ENCODE measurements around the gene ENTPD5.

ENTPD5 gene, protein sequence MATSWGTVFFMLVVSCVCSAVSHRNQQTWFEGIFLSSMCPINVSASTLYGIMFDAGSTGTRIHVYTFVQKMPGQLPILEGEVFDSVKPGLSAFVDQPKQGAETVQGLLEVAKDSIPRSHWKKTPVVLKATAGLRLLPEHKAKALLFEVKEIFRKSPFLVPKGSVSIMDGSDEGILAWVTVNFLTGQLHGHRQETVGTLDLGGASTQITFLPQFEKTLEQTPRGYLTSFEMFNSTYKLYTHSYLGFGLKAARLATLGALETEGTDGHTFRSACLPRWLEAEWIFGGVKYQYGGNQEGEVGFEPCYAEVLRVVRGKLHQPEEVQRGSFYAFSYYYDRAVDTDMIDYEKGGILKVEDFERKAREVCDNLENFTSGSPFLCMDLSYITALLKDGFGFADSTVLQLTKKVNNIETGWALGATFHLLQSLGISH

DNA sequence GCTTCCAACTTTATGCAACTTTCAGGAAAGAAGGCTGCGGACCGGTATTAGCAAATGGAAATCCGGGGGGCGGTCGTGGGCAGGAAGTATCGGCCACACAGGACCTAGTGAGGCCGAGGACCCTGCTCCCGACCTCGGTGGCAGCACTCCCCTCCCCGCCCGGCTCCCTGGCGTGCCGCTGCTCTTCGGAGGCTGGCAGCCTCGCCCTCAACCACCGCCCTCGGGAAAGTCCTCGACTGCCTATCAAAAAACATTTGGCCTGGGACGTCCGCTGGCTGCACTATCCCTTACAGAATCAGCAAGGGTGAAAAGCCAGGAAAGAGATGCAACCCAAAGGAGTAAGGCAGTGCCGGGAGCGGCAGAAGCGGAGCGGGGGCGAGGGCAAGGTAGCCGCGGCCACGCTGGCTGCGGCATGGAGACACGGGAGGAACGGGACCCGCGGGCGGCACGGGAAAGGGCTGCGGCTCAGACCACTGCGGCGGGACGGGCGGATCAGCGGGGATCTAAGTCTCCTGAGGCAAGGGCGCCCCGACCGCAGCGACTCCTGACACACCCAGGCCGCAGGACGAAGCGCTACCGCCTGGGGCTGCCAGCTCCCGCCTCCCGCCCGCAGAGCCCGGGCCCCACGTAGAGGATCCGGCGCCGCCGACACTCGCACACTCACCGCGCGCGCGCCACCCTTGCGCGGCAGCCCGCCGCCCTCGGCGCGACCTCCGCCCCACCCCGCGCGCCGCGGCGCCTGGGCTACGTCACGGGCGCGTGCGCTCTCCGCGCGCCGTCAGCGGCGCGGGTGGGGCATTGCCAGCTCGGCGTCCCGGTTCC lies at the start of gene ENTPD5, which contains the start of gene BBOF1:
ENTPD5 (minus strand) TSS at position 703 of the 822 bp plus-strand sequence. CDS start 31,186 bp downstream, outside the sequence.
BBOF1 (plus strand) TSS at position 764 of the 822 bp plus-strand sequence. CDS start 130 bp downstream, outside the sequence.
- no peaks in the 10 kb centered on the region for H3K36me3 ChIP-seq (ENCODE audit: insufficient read depth, low read length)
- H3K9ac ChIP-seq (ENCODE audit: low read depth, low read length): peak within 1 kb of the TSS; percentile 86
- no peaks in the 10 kb centered on the region for H3K9me3 ChIP-seq (ENCODE audit: control insufficient read depth, insufficient read depth, low read length)
- H3K4me1 ChIP-seq (ENCODE audit: insufficient read depth, low read length): no peaks in the 10 kb centered on the region

DNA sequence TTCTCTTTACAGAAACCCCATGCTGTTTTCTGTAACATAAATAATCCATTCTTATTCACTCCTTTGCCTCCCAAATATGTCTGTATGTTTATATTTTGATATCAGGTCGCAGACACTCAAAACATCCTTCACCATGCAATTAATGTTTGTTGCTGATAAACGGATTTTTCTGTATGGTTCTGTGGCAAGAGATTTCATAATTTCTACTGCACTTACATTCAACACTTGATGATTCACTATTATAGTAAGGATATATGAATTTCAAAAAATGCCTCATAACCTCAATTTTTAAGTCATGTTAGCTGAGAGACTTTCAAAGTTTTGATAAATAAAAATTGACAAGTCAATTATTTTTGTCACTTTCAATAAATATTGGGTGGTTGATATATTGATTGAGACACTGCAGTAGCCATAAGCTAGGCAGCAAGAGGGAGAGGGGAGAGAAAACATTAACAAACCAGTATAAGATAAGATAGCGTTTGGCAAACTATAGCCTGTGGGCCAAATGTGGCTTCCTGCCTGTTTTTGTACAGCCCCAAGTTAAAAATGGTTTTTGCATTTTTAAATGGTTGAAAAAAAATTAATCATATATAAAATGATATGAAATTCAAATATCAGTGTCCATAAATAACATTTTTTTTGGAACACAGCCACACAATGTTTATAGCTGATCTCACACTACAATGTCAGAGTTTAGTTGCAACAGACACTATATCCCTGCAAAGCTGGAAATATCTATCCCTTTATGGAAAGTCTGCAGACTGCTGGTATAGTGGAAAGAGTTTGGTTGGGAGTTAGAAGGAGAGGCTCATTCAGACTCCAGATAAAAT lies 46.9 kb upstream of the ENTPD5 start:
- H3K9ac ChIP-seq (ENCODE audit: low read depth, low read length): no peak overlapping the region
- 0 out of 2 replicates have a peak, but pooled peaks cover 2% of the 10 kb centered on the region for H3K36me3 ChIP-seq (ENCODE audit: insufficient read depth, low read length)
- no peaks in the 10 kb centered on the region for H3K9me3 ChIP-seq (ENCODE audit: control insufficient read depth, insufficient read depth, low read length)
- no peaks in the 10 kb centered on the region for H3K4me1 ChIP-seq (ENCODE audit: insufficient read depth, low read length)

DNA sequence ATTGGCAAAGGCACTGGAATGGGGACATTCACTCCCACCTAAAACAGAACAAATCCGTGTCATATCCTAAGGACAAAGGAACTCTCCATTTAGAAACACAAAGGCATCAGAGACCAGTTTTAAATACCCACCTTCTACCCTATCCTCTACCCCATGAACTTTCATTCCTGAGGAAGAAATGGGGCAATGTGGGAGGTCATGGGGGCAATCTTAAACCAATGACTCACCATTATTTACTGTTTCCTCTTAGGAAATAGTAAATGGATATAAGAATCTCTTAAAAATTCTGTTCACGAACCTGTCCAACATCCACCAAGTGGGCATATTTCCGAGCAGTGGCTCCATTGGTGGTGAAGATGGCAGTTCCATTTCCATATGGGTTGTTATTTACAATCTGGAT lies 45.8 kb upstream of the ENTPD5 start:
- H3K4me1 ChIP-seq (ENCODE audit: insufficient read depth, low read length): no peaks in the 10 kb centered on the region
- no peaks in the 10 kb centered on the region for H3K9me3 ChIP-seq (ENCODE audit: control insufficient read depth, insufficient read depth, low read length)
- H3K36me3 ChIP-seq (ENCODE audit: insufficient read depth, low read length): 0 out of 2 replicates have a peak, but pooled peaks cover 2% of the 10 kb centered on the region
- no peak overlapping the region for H3K9ac ChIP-seq (ENCODE audit: low read depth, low read length)

DNA sequence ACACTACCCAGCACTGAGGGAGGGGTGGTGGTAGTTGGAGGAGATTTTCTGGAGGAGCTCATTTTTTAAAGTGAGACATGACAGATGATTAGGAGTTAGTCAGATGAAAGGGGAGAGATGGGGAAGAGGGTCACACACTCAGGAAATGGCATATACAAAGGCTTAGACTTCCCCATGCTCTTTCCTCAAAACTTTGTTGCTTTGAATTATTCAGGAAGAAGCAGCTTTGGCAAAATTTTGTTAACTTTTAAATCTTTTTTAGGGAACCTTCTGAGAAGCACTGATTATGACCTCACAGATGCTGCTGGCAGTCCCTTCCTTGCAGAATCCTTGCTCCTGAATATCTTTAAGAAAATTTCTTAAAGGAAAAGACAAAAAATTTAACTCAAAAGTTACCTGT lies 45.3 kb upstream of the ENTPD5 start:
- Histone ChIP-seq H3K4me1 (ENCODE audit: insufficient read depth, low read length) (no peaks in the 10 kb centered on the region), H3K9me3 (ENCODE audit: control insufficient read depth, insufficient read depth, low read length) (no peaks in the 10 kb centered on the region), H3K9ac (ENCODE audit: low read depth, low read length) (no peak overlapping the region), H3K36me3 (ENCODE audit: insufficient read depth, low read length) (0 out of 2 replicates have a peak, but pooled peaks cover 2% of the 10 kb centered on the region)

DNA sequence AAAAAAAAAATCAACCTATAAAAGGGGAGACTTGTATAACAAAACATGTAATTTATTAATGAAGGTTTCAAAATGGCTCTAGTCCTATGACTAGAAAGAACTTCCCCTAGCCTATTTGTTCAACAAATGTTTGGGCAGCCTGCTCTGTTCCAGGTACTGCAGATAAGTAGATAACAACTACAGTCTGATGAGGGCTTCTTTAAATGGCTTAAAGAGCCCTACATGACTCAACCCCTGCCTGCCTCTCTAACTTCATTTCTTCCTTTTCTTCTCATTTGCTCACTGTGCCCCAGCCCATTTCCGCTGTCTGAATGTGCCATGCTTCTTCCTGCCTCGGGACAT lies 43.7 kb upstream of the ENTPD5 start:
- no peak overlapping the region for H3K9ac ChIP-seq (ENCODE audit: low read depth, low read length)
- H3K9me3 ChIP-seq (ENCODE audit: control insufficient read depth, insufficient read depth, low read length): no peaks in the 10 kb centered on the region
- H3K36me3 ChIP-seq (ENCODE audit: insufficient read depth, low read length): 0 out of 2 replicates have a peak, but pooled peaks cover 2% of the 10 kb centered on the region
- no peaks in the 10 kb centered on the region for H3K4me1 ChIP-seq (ENCODE audit: insufficient read depth, low read length)

DNA sequence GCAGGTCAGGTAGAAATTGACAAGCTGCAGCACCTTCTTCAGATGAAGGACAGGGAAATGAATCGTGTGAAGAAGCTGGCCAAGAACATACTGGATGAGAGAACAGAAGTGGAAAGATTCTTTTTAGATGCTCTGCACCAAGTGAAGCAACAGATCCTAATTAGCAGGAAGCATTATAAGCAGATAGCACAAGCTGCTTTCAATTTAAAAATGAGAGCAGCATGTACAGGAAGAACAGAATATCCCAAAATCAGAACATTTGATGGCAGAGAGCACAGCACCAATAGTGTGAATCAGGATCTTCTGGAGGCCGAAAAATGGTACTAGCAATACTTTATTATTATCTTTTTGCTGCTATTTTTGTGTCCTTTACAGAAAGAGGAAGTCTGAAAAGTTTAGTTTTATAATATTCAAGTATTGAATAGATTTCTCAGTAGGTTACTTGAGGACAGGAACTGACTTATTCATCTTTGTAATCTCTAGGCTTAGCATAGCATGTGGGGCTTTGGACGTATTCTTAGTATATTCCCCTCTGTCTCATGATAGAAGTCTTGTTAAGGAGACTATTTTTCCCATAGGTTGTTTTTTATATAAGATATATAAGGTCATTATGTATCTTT lies 30.9 kb upstream of the ENTPD5 start:
- H3K9ac ChIP-seq (ENCODE audit: low read depth, low read length): no peak overlapping the region
- H3K36me3 ChIP-seq (ENCODE audit: insufficient read depth, low read length): no peaks in the 10 kb centered on the region
- no peaks in the 10 kb centered on the region for H3K9me3 ChIP-seq (ENCODE audit: control insufficient read depth, insufficient read depth, low read length)
- H3K4me1 ChIP-seq (ENCODE audit: insufficient read depth, low read length): no peaks in the 10 kb centered on the region

DNA sequence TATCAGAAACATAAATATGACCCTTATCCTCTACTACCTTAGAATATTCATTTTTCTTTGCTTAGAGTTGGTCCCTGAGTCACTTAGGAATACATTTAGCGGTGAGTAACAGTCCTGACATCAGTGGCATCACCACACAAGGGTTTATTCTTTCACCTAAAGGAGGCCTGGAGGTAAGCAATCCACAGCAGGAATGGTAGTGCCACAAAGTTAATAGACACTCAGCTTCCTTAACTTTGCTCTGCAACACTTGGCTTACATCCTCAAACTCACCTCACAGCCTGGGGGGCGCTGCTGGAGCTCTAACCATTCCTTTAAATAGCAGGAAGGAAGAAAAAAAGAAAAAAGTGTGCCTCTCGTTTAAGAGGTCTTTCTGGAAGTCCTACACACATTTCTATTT lies 29.2 kb upstream of the ENTPD5 start:
- Histone ChIP-seq H3K36me3 (ENCODE audit: insufficient read depth, low read length) (no peaks in the 10 kb centered on the region), H3K9ac (ENCODE audit: low read depth, low read length) (no peak overlapping the region), H3K4me1 (ENCODE audit: insufficient read depth, low read length) (no peaks in the 10 kb centered on the region), H3K9me3 (ENCODE audit: control insufficient read depth, insufficient read depth, low read length) (no peaks in the 10 kb centered on the region)

DNA sequence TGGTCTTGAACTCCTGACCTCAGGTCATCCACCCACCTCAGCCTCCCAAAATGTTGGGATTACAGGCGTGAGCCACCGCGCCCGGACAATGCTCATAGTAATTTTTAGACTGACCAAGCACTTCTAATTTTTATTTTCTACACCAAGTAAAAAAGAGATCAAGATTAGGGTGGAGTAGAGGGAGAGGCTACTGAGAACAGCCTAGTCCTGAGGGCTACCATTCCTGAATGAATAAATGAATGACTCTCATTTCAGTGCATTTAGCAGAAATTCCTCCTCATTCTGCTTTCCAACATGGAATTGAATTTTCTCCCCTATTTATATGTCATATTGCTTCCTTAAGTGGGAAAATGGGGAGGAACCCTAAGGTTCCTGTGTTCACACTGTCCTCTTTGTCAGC lies 26.4 kb upstream of the ENTPD5 start:
- Histone ChIP-seq H3K9ac (ENCODE audit: low read depth, low read length) (no peak overlapping the region), H3K9me3 (ENCODE audit: control insufficient read depth, insufficient read depth, low read length) (no peaks in the 10 kb centered on the region), H3K36me3 (ENCODE audit: insufficient read depth, low read length) (no peaks in the 10 kb centered on the region), H3K4me1 (ENCODE audit: insufficient read depth, low read length) (no peaks in the 10 kb centered on the region)

DNA sequence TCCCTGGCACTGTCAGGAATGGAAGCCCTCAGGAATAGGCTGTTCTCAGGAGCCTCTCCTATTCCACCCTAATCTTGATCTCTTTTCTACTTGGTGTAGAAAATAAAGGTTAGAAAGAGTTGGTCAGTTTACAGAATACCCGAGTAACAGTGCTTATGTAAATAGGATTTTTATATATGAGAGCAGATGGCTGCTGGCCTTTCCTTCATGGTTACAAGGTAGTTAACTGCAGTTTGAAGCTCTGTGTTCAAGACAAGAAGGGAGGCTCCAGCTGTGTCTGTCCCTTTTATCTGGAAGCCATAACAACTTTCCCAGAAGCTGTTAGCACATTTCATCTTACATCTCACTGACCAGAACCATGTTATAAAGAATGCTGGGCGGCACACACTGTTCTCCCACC lies 23.2 kb upstream of the ENTPD5 start:
- no peaks in the 10 kb centered on the region for H3K36me3 ChIP-seq (ENCODE audit: insufficient read depth, low read length)
- no peaks in the 10 kb centered on the region for H3K4me1 ChIP-seq (ENCODE audit: insufficient read depth, low read length)
- no peaks in the 10 kb centered on the region for H3K9me3 ChIP-seq (ENCODE audit: control insufficient read depth, insufficient read depth, low read length)
- H3K9ac ChIP-seq (ENCODE audit: low read depth, low read length): no peak overlapping the region

DNA sequence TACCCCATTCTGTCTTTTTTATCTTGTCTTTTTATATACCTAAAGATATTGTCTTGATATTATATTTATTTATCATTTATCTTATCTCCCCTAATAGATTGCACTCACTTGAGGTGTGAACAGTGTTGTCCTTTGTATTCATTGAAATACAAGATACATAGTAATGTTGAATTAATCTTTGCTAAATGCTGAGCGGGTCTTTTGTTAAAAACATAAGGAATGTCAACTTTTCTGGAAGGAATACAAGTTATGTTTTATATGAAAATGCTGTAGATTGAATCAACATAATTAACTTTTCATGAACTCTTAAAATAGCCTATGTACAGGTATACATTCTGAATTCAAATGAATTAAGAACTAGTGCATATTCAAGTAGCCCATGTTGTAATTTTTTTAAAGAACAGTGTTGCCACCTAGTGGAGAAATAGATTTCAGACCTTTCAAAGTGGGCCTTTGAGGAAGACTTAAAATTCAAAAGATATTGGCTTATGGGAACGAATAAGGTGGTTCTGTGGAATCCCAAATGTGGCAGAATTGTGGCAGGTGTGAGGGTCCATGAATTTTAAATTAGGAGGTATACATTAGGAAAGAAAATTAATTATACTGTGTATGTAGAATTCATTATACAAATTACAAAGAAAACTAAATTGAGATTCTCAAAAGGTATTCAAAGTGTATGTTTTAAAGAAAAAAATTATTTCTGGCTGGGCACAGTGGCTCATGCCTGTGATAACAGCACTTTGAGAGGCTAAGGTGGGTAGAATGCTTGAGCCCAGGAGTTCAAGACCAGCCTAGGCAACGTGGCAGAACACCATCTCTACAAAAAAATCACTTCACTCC lies 19.2 kb upstream of the ENTPD5 start:
- Histone ChIP-seq H3K4me1 (ENCODE audit: insufficient read depth, low read length) (no peaks in the 10 kb centered on the region), H3K36me3 (ENCODE audit: insufficient read depth, low read length) (no peaks in the 10 kb centered on the region), H3K9ac (ENCODE audit: low read depth, low read length) (no peak overlapping the region), H3K9me3 (ENCODE audit: control insufficient read depth, insufficient read depth, low read length) (no peaks in the 10 kb centered on the region)

DNA sequence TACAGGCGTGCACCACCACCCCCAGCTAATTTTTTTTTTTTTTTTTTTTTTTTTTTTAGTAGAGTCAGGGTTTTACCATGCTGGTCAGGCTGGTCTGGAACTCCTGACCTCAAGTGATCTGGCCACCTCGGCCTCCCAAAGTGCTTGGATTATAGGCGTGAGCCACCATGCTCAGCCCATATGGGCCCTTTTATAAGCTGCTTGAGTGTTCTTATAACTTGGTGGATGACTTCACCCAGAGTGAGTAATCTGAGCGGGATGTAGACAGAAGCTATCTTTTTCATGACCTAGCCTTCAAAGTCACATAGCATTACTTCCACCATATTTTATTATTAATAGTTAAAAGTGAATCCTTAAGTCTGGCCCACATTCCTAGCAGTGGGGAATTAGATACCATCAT lies 16.5 kb upstream of the ENTPD5 start:
- no peak overlapping the region for H3K9ac ChIP-seq (ENCODE audit: low read depth, low read length)
- no peaks in the 10 kb centered on the region for H3K9me3 ChIP-seq (ENCODE audit: control insufficient read depth, insufficient read depth, low read length)
- no peaks in the 10 kb centered on the region for H3K4me1 ChIP-seq (ENCODE audit: insufficient read depth, low read length)
- no peaks in the 10 kb centered on the region for H3K36me3 ChIP-seq (ENCODE audit: insufficient read depth, low read length)

DNA sequence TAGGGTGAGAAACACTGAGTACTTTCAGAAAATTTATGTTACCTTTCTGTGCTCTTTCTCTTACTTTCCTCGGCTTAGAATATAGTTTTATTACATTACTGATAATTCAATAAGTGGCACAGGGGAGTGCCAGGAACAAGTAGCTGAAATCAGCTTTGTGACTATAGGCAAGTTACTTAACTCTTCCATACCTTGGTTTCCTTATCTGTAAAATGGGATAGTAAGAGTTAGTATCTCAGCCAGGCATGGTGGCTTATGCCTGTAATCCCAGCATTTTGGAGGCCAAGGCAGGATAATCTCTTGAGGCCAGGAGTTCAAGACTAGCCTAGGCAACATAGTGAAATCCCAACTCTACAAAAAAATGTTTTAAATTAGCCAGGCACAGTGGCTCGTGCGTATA lies 15.5 kb upstream of the ENTPD5 start:
- H3K36me3 ChIP-seq (ENCODE audit: insufficient read depth, low read length): no peaks in the 10 kb centered on the region
- H3K9me3 ChIP-seq (ENCODE audit: control insufficient read depth, insufficient read depth, low read length): no peaks in the 10 kb centered on the region
- H3K4me1 ChIP-seq (ENCODE audit: insufficient read depth, low read length): no peaks in the 10 kb centered on the region
- H3K9ac ChIP-seq (ENCODE audit: low read depth, low read length): no peak overlapping the region

DNA sequence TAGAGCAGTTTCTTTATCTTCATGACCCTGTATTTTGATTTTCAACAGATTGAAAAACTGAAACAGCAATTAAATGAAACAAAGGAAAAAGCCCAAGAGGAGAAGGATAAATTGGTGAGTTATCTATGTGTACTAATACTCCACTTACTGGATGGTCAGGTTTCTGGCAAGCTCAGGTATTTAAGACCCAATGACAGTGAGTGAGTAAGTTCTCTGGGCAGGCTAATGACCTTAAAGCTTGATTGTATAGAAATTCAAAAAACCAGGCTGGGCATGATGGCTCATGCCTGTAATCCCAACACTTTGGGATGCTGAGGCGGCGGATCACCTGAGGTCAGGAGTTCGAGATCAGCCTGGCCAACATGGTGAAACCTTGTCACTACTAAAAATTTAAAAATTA lies 10.0 kb upstream of the ENTPD5 start:
- Histone ChIP-seq H3K4me1 (ENCODE audit: insufficient read depth, low read length) (no peaks in the 10 kb centered on the region), H3K9me3 (ENCODE audit: control insufficient read depth, insufficient read depth, low read length) (no peaks in the 10 kb centered on the region)

More for the DNA sequence above, 10.0 kb upstream of the ENTPD5 start:
- Histone ChIP-seq H3K36me3 (ENCODE audit: insufficient read depth, low read length) (no peaks in the 10 kb centered on the region), H3K9ac (ENCODE audit: low read depth, low read length) (no peak overlapping the region)

Data from ES-I3 (cell line).